Measurements from ENCODE around the gene HAUS7. TPM values are rescaled to one million over a fixed set of nuclear protein-coding genes. Genes with fewer than 3 reads are reported as not detected.

Gene HAUS7
- total RNA-seq, 1 experiment from 2014 or later, result 59.9 TPM

DNA sequence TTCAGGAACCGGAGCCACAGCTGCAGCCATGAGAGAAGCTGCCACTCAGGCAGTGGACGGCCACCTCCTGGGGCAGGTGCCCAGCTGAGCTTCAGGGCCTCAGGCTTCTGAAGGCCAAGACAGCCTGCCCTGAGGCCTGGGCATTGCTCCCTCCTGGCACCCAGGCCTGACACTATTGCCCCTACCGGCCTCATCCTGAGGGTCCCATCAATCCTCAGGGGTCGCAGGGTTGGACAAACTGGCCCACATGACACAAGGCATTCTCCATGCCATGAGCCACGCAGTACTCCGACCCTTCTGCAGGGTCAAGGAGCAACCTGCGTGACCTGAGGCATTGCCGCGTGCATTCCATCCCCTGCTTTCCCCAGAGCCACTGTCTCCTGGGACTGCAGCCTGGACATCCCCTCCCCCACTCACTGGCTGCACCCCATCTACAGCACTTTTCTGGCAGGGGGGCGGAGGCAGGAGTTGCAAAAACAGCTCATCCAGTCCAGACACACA lies 62.1 kb downstream of the HAUS7 start:
- intact Hi-C loops (cut with micrococcal nuclease; ENCODE audit: unreplicated experiment) (no loop called here), in situ Hi-C loops (cut with HindIII; ENCODE audit: low pct_unique_long_range_greater_than_20kb, low sequenced_read_pairs) (no loop called here)
- no peak overlapping the region for H3K4me3 ChIP-seq (ENCODE audit: low read depth in 2 of 2, low read length in 2 of 2)
- H3K27me3 ChIP-seq (ENCODE audit: control insufficient read depth, insufficient read depth, low read length), result no peaks in the 10 kb centered on the region; the same call in 1 of the 2 replicates
- H3K4me1 ChIP-seq (ENCODE audit: control insufficient read depth, insufficient read depth, low read length), result no peaks in the 10 kb centered on the region
- ATAC-seq (no peak), DNase-seq (ENCODE audit: low read depth, low spot score) (no peak)
- H3K27ac ChIP-seq (ENCODE audit: low read length), result no peak overlapping the region
- ChIA-PET CTCF (no interaction called here), POLR2A (no interaction called here)
- H3K9me3 ChIP-seq (ENCODE audit: control insufficient read depth, insufficient read depth, low read depth, low read length), result no peaks in the 10 kb centered on the region
- TF ChIP-seq, protein P1, sequence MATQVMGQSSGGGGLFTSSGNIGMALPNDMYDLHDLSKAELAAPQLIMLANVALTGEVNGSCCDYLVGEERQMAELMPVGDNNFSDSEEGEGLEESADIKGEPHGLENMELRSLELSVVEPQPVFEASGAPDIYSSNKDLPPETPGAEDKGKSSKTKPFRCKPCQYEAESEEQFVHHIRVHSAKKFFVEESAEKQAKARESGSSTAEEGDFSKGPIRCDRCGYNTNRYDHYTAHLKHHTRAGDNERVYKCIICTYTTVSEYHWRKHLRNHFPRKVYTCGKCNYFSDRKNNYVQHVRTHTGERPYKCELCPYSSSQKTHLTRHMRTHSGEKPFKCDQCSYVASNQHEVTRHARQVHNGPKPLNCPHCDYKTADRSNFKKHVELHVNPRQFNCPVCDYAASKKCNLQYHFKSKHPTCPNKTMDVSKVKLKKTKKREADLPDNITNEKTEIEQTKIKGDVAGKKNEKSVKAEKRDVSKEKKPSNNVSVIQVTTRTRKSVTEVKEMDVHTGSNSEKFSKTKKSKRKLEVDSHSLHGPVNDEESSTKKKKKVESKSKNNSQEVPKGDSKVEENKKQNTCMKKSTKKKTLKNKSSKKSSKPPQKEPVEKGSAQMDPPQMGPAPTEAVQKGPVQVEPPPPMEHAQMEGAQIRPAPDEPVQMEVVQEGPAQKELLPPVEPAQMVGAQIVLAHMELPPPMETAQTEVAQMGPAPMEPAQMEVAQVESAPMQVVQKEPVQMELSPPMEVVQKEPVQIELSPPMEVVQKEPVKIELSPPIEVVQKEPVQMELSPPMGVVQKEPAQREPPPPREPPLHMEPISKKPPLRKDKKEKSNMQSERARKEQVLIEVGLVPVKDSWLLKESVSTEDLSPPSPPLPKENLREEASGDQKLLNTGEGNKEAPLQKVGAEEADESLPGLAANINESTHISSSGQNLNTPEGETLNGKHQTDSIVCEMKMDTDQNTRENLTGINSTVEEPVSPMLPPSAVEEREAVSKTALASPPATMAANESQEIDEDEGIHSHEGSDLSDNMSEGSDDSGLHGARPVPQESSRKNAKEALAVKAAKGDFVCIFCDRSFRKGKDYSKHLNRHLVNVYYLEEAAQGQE (IDR thresholded peaks at IDR 0.05; ENCODE audit: insufficient read depth in 1 of 2, low read depth in 2 of 2, low read length in 1 of 2), result no peak
- TF ChIP-seq, protein P2, sequence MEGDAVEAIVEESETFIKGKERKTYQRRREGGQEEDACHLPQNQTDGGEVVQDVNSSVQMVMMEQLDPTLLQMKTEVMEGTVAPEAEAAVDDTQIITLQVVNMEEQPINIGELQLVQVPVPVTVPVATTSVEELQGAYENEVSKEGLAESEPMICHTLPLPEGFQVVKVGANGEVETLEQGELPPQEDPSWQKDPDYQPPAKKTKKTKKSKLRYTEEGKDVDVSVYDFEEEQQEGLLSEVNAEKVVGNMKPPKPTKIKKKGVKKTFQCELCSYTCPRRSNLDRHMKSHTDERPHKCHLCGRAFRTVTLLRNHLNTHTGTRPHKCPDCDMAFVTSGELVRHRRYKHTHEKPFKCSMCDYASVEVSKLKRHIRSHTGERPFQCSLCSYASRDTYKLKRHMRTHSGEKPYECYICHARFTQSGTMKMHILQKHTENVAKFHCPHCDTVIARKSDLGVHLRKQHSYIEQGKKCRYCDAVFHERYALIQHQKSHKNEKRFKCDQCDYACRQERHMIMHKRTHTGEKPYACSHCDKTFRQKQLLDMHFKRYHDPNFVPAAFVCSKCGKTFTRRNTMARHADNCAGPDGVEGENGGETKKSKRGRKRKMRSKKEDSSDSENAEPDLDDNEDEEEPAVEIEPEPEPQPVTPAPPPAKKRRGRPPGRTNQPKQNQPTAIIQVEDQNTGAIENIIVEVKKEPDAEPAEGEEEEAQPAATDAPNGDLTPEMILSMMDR (IDR thresholded peaks at IDR 0.05), result no peak
- TF ChIP-seq SIN3A (IDR thresholded peaks at IDR 0.05; ENCODE audit: borderline replicate concordance, insufficient read depth, low read depth, low read length) (no peak), POLR2AphosphoS5 (IDR thresholded peaks at IDR 0.05; ENCODE audit: low read depth, low read length) (no peak), TCF7L2 (IDR thresholded peaks at IDR 0.05; ENCODE audit: low read depth, low read length) (no peak)
- no TSS peak for BruUV-seq (replicated peaks)
- H3K36me3 ChIP-seq (ENCODE audit: control insufficient read depth, insufficient read depth, low read length), result no peaks in the 10 kb centered on the region

DNA sequence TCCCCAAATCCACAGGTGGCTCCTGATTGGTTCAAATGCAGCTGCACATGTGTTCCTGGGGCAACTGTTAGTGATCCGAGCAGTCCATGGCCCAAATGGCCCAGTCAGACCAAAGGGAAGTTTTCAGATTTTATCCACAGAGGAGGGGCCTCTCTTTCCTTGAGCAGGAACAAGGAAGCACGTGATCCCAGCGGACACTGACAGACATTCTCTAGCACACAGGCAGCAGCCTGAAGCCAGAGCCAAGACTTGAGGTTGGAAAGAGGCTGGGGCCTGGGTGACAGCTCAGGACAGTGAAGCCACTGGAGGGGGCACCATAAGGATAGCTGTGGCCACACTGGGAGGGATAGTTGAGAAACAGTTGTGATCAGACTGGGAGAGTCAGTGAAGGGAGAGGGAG lies 62.6 kb downstream of the HAUS7 start:
- TF ChIP-seq, protein P2 (IDR thresholded peaks at IDR 0.05), result no peak
- TF ChIP-seq SIN3A (IDR thresholded peaks at IDR 0.05; ENCODE audit: borderline replicate concordance, insufficient read depth, low read depth, low read length) (no peak), TCF7L2 (IDR thresholded peaks at IDR 0.05; ENCODE audit: low read depth, low read length) (no peak)
- TF ChIP-seq, protein P1 (IDR thresholded peaks at IDR 0.05; ENCODE audit: insufficient read depth in 1 of 2, low read depth in 2 of 2, low read length in 1 of 2), result no peak
- Histone ChIP-seq H3K27me3 (ENCODE audit: control insufficient read depth, insufficient read depth, low read length) (no peaks in the 10 kb centered on the region; the same call in 1 of the 2 replicates), H3K36me3 (ENCODE audit: control insufficient read depth, insufficient read depth, low read length) (no peaks in the 10 kb centered on the region), H3K4me3 (ENCODE audit: low read depth in 2 of 2, low read length in 2 of 2) (no peak overlapping the region), H3K4me1 (ENCODE audit: control insufficient read depth, insufficient read depth, low read length) (no peaks in the 10 kb centered on the region), H3K9me3 (ENCODE audit: control insufficient read depth, insufficient read depth, low read depth, low read length) (no peaks in the 10 kb centered on the region), H3K27ac (ENCODE audit: low read length) (no peak overlapping the region)
- no TSS peak for BruUV-seq (replicated peaks)
- DNase-seq (ENCODE audit: low read depth, low spot score), result no peak
- ChIA-PET POLR2A (no interaction called here), CTCF (no interaction called here)
- in situ Hi-C loops (cut with HindIII; ENCODE audit: low pct_unique_long_range_greater_than_20kb, low sequenced_read_pairs) (no loop called here), intact Hi-C loops (cut with micrococcal nuclease; ENCODE audit: unreplicated experiment) (no loop called here)
- ATAC-seq, result no peak
